Effector memory CD8-positive, alpha-beta T cell (primary cell): ENCODE data around the gene IP6K1.

Source experiments
- ATAC-seq: fragments of 150-1000 bp; cut with Tn5 transposase; replicated peaks from 2 replicates; pipeline ENCODE4 v1.10.0; 2021; ENCODE audit warnings: mild to moderate bottlenecking, moderate library complexity
- DNase-seq, 3 experiments: peaks; one replicate each; pipeline ENCODE4 v3.0.0; 2021
- H3K27ac Mint-ChIP-seq, 2 donors: one replicate each; pipeline ENCODE4 v1.8.0; 2022; ENCODE audit warnings: mild to moderate bottlenecking in 2 of 2, mixed read lengths in 2 of 2, moderate library complexity in 2 of 2
- H3K27me3 Mint-ChIP-seq, 2 donors: one replicate each; pipeline ENCODE4 v1.8.0; 2022; ENCODE audit warnings: mixed read lengths in 2 of 2
- H3K36me3 Mint-ChIP-seq: one replicate; pipeline ENCODE4 v1.8.0; 2022; ENCODE audit warnings: mild to moderate bottlenecking, moderate library complexity, mixed read lengths; ENCODE audit not compliant: insufficient read depth
- H3K4me1 Mint-ChIP-seq, 2 donors: one replicate each; pipeline ENCODE4 v1.8.0; 2022; ENCODE audit warnings: low read depth in 2 of 2, mixed read lengths in 2 of 2
- H3K4me3 Mint-ChIP-seq, 2 donors: one replicate each; pipeline ENCODE4 v1.8.0; 2022; ENCODE audit warnings: mild to moderate bottlenecking in 2 of 2, mixed read lengths in 2 of 2, moderate library complexity in 2 of 2
- H3K9me3 Mint-ChIP-seq, 2 donors: one replicate each; pipeline ENCODE4 v1.8.0; 2022; ENCODE audit warnings: mixed read lengths in 2 of 2

IP6K1 gene

DNA sequence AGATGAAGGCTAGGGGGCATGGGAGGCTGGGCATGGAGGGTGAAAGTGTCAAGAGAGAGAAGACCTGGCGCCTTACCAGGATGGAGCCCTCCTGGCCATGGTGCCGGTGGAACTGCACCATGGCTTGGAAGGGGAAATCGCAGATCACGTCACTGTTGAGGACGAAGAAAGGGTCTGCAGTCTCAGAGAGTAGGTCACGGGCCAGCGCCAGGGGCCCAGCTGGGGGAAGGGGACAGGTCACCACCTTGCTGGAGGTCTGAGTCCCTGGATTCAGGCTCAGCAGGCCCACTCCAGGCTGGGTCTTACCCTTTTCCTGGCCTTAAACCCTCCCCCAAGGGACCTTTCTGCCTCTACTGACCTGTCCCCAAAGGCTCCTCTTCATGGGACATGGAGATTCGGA lies 63.4 kb downstream of the IP6K1 start:
- H3K4me3 Mint-ChIP-seq, result peak overlapping the region; percentile 89 to 96

GRCh38 chr3:49721896-49722781 lies 64.2 kb downstream of the IP6K1 start:
- peaks cover 56% of the 10 kb centered on the region for H3K36me3 Mint-ChIP-seq
- peak overlapping the region; percentile 89 to 96 for H3K4me3 Mint-ChIP-seq
- H3K27me3 Mint-ChIP-seq, result no peaks in the 10 kb centered on the region
- peak overlapping the region; percentile 95 to 99 for H3K27ac Mint-ChIP-seq
- no peak for DNase-seq
- H3K9me3 Mint-ChIP-seq, result no peaks in the 10 kb centered on the region
- peaks cover 32 to 38% of the 10 kb centered on the region in 2 donors for H3K4me1 Mint-ChIP-seq
- no peak for ATAC-seq

More for the DNA sequence above, 63.4 kb downstream of the IP6K1 start:
- H3K4me1 Mint-ChIP-seq, result peaks cover 32 to 38% of the 10 kb centered on the region in 2 donors
- H3K9me3 Mint-ChIP-seq, result no peaks in the 10 kb centered on the region
- peak overlapping the region; percentile 95 to 99 for H3K27ac Mint-ChIP-seq
- no peaks in the 10 kb centered on the region for H3K27me3 Mint-ChIP-seq
- peaks cover 56% of the 10 kb centered on the region for H3K36me3 Mint-ChIP-seq
- no peak for ATAC-seq
- DNase-seq, result no peak

- Mint-ChIP-seq H3K36me3 (peaks cover 56% of the 10 kb centered on the region), H3K9me3 (no peaks in the 10 kb centered on the region), H3K4me3 (peak overlapping the region in 1 of 2 donors; percentile 31), H3K4me1 (peaks cover 32 to 38% of the 10 kb centered on the region in 2 donors), H3K27ac (peak overlapping the region in 1 of 2 donors; percentile 99), H3K27me3 (no peaks in the 10 kb centered on the region)
- DNase-seq, result no peak
- ATAC-seq, result no peak
Observed at GRCh38 chr3:49721596-49721895, 64.8 kb downstream of the IP6K1 start.

- H3K27ac Mint-ChIP-seq, result no peak overlapping the region
- H3K27me3 Mint-ChIP-seq, result no peaks in the 10 kb centered on the region
- ATAC-seq (no peak), DNase-seq (no peak)
- peaks cover 32 to 38% of the 10 kb centered on the region in 2 donors for H3K4me1 Mint-ChIP-seq
- H3K9me3 Mint-ChIP-seq, result no peaks in the 10 kb centered on the region
- peak overlapping the region; percentile 15 to 31 for H3K4me3 Mint-ChIP-seq
- H3K36me3 Mint-ChIP-seq, result peaks cover 56% of the 10 kb centered on the region
Observed at GRCh38 chr3:49720855-49721595, 65.3 kb downstream of the IP6K1 start.

- DNase-seq (peak; percentile 87 to 91 (median 91)), ATAC-seq (peak; percentile 71)
- peak within 1 kb of the TSS; percentile 89 to 93 for H3K27ac Mint-ChIP-seq
- no peaks in the 10 kb centered on the region for H3K27me3 Mint-ChIP-seq
- H3K4me1 Mint-ChIP-seq, result peaks cover 27 to 38% of the 10 kb centered on the region in 2 donors
- peak within 1 kb of the TSS; percentile 87 to 95 for H3K4me3 Mint-ChIP-seq
- H3K9me3 Mint-ChIP-seq, result no peaks in the 10 kb centered on the region
- peaks cover 55% of the 10 kb centered on the region for H3K36me3 Mint-ChIP-seq
Observed at GRCh38 chr3:49719214-49719884, 67.0 kb downstream of the IP6K1 start, which contains the start of gene AMIGO3. TSS of gene AMIGO3 (minus strand) at chr3:49719684. CDS start at chr3:49719465, 219 bp downstream.

- peak overlapping the region; percentile 87 to 95 for H3K4me3 Mint-ChIP-seq
- H3K27me3 Mint-ChIP-seq, result no peaks in the 10 kb centered on the region
- peak overlapping the region in 1 of 2 donors; percentile 89 for H3K27ac Mint-ChIP-seq
- no peaks in the 10 kb centered on the region for H3K9me3 Mint-ChIP-seq
- no peak for ATAC-seq
- DNase-seq, result no peak
- peaks cover 50% of the 10 kb centered on the region for H3K36me3 Mint-ChIP-seq
- H3K4me1 Mint-ChIP-seq, result peaks cover 24 to 37% of the 10 kb centered on the region in 2 donors
Observed at GRCh38 chr3:49718858-49719213, 67.5 kb downstream of the IP6K1 start.

GRCh38 chr3:49717959-49718857 lies 68.1 kb downstream of the IP6K1 start:
- Mint-ChIP-seq H3K27me3 (no peaks in the 10 kb centered on the region), H3K9me3 (no peaks in the 10 kb centered on the region), H3K36me3 (peaks cover 44% of the 10 kb centered on the region), H3K4me1 (peaks cover 22 to 37% of the 10 kb centered on the region in 2 donors), H3K4me3 (peak overlapping the region; percentile 87 to 95), H3K27ac (peak overlapping the region in 1 of 2 donors; percentile 89)
- no peak for DNase-seq
- ATAC-seq, result no peak

- DNase-seq (no peak), ATAC-seq (no peak)
- H3K4me1 Mint-ChIP-seq, result peaks cover 16 to 29% of the 10 kb centered on the region in 2 donors
- H3K4me3 Mint-ChIP-seq, result peak overlapping the region; percentile 45 to 51
- H3K27me3 Mint-ChIP-seq, result no peaks in the 10 kb centered on the region
- H3K36me3 Mint-ChIP-seq, result peaks cover 37% of the 10 kb centered on the region
- no peak overlapping the region for H3K27ac Mint-ChIP-seq
- no peaks in the 10 kb centered on the region for H3K9me3 Mint-ChIP-seq
Observed at GRCh38 chr3:49717211-49717958, 69.0 kb downstream of the IP6K1 start.

- no peak for DNase-seq
- Mint-ChIP-seq H3K4me3 (no peak overlapping the region), H3K36me3 (peaks cover 34% of the 10 kb centered on the region), H3K27ac (no peak overlapping the region), H3K4me1 (peaks cover 16 to 25% of the 10 kb centered on the region in 2 donors), H3K9me3 (no peaks in the 10 kb centered on the region), H3K27me3 (no peaks in the 10 kb centered on the region)
- no peak for ATAC-seq
Observed at GRCh38 chr3:49716691-49717210, 69.6 kb downstream of the IP6K1 start.

DNA sequence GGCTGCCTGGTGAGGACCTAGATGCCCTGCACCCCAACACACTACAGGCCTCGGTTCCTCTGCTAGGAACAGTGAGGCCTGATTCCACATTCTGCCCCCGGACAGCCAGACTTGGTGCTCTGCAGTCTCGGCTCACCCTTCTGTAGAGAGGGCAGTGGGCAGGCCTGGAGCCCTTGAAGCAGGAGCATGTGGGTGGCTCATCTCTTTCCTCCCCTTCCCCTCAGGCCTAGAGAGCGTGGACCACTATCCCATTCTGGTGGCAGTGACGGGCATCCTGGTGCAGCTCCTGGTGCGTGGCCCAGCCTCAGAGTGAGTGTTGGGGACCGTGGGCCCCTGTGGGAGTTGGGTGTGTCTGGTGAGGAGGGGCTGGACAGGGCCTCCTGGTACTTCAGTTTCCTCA lies 70.2 kb downstream of the IP6K1 start:
- Mint-ChIP-seq H3K9me3 (no peaks in the 10 kb centered on the region), H3K27ac (no peak overlapping the region), H3K36me3 (peaks cover 32% of the 10 kb centered on the region), H3K27me3 (no peaks in the 10 kb centered on the region), H3K4me1 (peaks cover 16 to 23% of the 10 kb centered on the region in 2 donors), H3K4me3 (no peak overlapping the region)
- no peak for ATAC-seq
- DNase-seq, result no peak

DNA sequence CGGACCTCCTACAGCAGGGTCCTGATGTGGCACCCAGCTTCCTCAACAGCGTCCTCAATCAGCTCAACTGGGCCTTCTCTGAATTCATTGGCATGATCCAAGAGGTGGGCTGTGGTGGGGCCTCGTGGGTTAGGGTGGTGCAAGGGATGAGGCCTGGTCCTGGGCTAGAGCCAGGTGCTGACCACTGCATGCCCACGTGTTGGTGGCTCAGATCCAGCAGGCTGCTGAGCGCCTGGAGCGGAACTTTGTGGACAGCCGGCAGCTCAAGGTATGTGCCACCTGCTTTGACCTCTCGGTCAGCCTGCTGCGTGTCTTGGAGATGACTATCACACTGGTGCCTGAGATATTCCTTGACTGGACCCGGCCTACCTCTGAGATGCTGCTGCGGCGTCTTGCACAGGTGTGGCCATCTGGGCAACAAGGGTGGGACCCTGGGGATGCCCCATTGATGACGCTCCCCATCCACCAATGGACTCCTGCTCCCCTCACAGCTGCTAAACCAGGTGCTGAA lies 70.7 kb downstream of the IP6K1 start:
- no peak overlapping the region for H3K4me3 Mint-ChIP-seq
- H3K36me3 Mint-ChIP-seq, result peaks cover 29% of the 10 kb centered on the region
- H3K4me1 Mint-ChIP-seq, result peaks cover 16 to 22% of the 10 kb centered on the region in 2 donors
- no peaks in the 10 kb centered on the region for H3K9me3 Mint-ChIP-seq
- no peaks in the 10 kb centered on the region for H3K27me3 Mint-ChIP-seq
- no peak overlapping the region for H3K27ac Mint-ChIP-seq
- DNase-seq, result no peak
- ATAC-seq, result no peak
